ENCODE results near the gene CHD2.
A peak's percentile ranks its signal among the peaks of the same experiment; 100 is the strongest.

CHD2 gene

GRCh38 chr15:92885224-92886041 lies 14.7 kb upstream of the CHD2 start:
- no peak for DNase-seq (ENCODE audit: low read depth)

GRCh38 chr15:92886042-92886537 lies 14.0 kb upstream of the CHD2 start:
- DNase-seq (ENCODE audit: low read depth) = no peak

GRCh38 chr15:92886815-92887214 lies 13.3 kb upstream of the CHD2 start:
- DNase-seq (ENCODE audit: low read depth) = no peak

- no peak for DNase-seq (ENCODE audit: low read depth)
Observed at GRCh38 chr15:92887869-92888268, 12.3 kb upstream of the CHD2 start.

GRCh38 chr15:92889390-92890107 lies 10.6 kb upstream of the CHD2 start:
- no peak for DNase-seq (ENCODE audit: low read depth)

- no peak for DNase-seq (ENCODE audit: low read depth)
Observed at GRCh38 chr15:92891533-92892200, 8.5 kb upstream of the CHD2 start.

- no peak for DNase-seq (ENCODE audit: low read depth)
Observed at GRCh38 chr15:92892201-92892555, 7.9 kb upstream of the CHD2 start.

GRCh38 chr15:92893200-92893599 lies 6.9 kb upstream of the CHD2 start:
- no peak for DNase-seq (ENCODE audit: low read depth)

GRCh38 chr15:92896561-92896960 lies 3.6 kb upstream of the CHD2 start:
- DNase-seq (ENCODE audit: low read depth) = no peak

GRCh38 chr15:92897620-92898019 lies 2.5 kb upstream of the CHD2 start:
- no peak for DNase-seq (ENCODE audit: low read depth)

- DNase-seq (ENCODE audit: low read depth) = no peak
Observed at GRCh38 chr15:92898988-92899582, 1.0 kb upstream of the CHD2 start.

GRCh38 chr15:92899601-92899947 lies 550 bp upstream of the CHD2 start:
- no peak for DNase-seq (ENCODE audit: low read depth)

- no peak for DNase-seq (ENCODE audit: low read depth)
Observed at GRCh38 chr15:92900731-92901071, 577 bp downstream of the CHD2 start.

- peak; percentile 36 for DNase-seq (ENCODE audit: low read depth)
Observed at GRCh38 chr15:92901072-92901761, 1.1 kb downstream of the CHD2 start.

GRCh38 chr15:92901995-92902394 lies 1.9 kb downstream of the CHD2 start:
- peak; percentile 46 for DNase-seq (ENCODE audit: low read depth)

GRCh38 chr15:92902737-92903593 lies 2.8 kb downstream of the CHD2 start:
- DNase-seq (ENCODE audit: low read depth) = no peak

- DNase-seq (ENCODE audit: low read depth) = peak; percentile 32
Observed at GRCh38 chr15:92903631-92903965, 3.5 kb downstream of the CHD2 start.

GRCh38 chr15:92903966-92904721 lies 4.0 kb downstream of the CHD2 start:
- peak; percentile 99 for DNase-seq (ENCODE audit: low read depth)

GRCh38 chr15:92904722-92905571 lies 4.8 kb downstream of the CHD2 start:
- no peak for DNase-seq (ENCODE audit: low read depth)

GRCh38 chr15:92906020-92906419 lies 5.9 kb downstream of the CHD2 start:
- no peak for DNase-seq (ENCODE audit: low read depth)

All from EH (cell line).